Skin of body (tissue), 2 donors: ENCODE results near the gene OSBPL6. TPM values are rescaled to one million over a fixed set of nuclear protein-coding genes. Genes with fewer than 3 reads are reported as not detected.

Experiments
- DNase-seq: peaks from one replicate; lab custom pipeline; 2025; lab: John Stamatoyannopoulos, UW
- total RNA-seq: library from RNA; depleted of rRNA; stranded (reverse); fragments of >200 nt; gene quantifications from one replicate; pipeline ENCODE4 v1.2.3, GENCODE V29; 2014

OSBPL6 gene
- total RNA-seq, 1 donor from 2014 or later = 3.3 TPM

DNA sequence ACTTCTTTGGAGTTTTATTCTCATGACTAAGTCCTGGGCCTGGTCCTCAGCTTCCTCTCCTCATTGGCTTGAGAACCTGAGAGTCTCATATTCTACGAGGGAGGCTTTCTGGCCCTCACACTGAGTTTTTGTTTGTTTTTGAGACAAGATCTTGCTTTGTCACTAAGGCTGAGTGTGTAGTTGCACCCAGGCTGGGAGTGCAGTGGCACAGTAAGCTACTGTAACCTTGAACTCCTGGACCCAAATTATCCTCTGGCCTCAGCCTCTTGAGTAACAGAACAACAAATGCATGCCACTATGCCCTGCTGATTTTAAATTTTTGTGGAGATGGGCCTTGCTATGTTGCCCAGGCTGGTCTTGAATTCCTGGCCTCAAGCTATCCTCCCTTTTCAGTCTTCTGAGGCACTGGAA is 234.1 kb downstream of the OSBPL6 start:
- DNase-seq = no peak

DNA sequence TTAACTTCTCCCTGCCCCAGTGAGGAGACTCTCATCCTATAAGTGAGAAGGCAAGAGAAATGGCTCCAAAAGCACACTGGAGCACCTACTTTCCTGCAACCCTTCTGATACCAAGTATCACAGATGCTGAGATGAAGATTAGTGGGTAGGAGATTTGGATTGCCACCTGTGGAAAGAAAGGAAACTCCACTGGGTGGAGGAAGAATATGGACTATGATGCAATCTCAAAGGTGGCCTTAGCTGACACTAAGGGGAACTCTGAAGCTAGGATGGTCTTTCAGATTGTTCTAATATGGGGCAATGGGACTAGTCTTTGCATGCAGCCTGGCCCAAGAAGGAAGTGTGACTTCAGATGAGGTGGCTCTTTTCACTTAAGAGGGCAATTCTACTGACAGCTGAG is 235.0 kb downstream of the OSBPL6 start:
- no peak for DNase-seq

DNA sequence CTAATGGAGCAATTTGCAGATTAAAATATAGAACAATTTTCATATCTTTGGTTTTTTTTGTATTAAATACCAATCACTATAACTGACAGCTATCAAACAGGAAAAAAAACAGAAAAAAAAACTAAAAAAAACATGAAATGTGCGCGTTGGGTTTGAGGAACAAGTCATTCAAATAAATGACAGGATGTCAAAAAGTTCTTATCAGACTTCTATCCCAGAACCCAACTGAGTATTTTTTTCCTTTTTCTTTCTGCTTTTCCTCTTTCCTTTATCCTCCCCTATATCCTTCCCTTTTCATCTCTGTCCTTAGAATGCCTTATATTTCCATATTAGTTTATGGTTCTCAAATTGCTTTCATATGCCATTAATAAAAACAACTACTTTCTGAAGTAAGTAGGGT is 242.3 kb downstream of the OSBPL6 start:
- no peak for DNase-seq

DNA sequence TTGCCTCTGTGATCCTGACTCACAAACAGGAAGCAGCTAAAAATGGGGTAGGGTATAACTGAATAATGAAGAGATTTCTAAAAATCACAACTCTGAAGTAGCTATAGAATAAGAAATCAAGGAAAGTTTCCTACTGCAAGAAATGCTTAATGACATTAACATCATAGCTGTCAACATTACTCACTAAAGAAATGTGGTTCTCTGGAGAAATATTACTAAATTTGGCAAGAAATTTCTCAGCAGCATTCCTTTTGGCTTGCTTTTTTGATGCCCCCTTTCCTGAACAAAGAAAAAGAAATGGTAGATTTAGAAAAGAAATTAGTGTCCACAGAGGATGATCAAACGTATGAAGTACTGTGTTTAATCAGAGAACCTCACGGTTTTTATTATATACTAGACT is 247.1 kb downstream of the OSBPL6 start:
- DNase-seq = no peak

DNA sequence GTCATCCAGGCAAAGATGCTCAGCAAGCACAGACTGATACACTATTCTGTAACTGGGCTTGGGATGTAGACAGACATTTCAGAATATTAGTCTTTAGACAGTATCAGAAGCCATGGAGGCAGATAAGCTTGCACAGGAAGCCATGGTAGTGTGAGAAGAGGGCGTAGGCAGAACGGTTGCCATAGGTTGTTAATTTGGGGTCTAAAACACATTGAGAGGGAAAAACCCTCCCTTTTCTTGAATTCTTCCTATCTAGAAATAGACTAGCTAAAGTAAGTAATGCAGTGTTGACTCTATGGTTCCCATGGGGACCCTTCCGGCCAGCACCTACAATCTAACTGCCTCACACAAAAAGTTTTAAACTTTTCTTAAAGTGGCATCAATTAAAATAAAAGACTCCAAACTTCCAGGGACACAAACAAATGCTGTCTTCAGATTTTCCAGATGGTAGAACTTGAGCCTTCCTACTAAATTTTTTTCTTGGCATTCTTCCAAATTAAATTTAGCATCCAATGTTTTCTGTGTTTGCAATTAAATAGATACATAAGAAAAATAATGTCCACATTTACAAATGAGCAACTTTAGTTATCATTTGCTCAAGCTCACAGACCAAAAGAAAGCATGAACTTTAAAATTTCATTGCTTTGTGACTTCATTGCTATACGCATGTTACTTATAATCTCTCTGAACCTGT is 254.8 kb downstream of the OSBPL6 start:
- DNase-seq = peak; percentile 15

DNA sequence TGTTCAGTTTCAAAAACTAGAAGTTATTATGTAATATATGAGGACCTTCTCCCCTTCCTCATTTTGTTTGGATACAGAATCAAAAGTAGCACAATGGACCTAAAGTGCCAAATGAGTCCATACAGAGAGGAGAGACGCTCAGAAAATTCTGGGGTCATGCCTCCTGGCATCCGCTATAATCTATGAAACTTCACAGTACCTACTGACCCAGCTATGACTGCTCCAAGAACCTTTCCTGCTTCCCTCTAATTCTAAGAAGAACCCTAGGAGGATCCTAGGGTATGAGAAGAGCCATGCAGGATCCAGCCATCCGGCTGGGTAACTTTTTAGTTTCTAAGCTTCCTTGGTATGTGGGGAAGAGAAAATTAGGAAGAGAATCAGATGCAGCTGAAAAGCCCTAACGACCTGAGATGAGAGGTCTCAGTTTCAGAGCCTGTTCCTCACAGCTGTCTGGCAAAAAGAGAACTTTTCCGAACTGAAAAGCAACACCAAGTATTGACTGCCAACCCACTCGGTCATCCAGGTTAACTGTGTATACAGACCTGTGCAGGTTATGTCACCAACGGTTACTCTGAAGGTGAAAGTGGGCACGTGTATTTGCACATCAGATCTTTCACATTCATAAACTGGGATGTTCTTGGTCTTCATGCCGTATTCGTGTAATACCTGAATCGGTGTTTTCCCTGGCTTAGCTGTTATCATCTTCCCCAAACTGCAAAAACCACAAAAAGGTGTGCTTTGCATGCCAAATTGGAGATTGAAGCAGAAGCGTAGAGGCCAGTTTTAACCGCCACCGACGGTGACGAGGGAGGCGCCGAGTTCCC is 255.6 kb downstream of the OSBPL6 start:
- no peak for DNase-seq

DNA sequence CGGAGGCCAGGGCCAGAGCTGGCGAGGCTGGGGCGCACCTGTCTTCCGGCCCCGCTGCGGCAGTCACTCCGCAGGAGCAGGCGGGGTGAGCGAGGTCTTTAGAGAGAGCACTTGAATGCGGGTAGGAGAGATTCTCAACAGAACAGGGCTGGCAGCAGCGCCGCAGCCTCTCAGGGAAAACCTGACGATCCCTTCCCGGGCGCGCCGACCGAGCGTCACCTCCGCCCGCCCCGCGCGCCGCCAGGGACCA is 256.1 kb downstream of the OSBPL6 start:
- no peak for DNase-seq

DNA sequence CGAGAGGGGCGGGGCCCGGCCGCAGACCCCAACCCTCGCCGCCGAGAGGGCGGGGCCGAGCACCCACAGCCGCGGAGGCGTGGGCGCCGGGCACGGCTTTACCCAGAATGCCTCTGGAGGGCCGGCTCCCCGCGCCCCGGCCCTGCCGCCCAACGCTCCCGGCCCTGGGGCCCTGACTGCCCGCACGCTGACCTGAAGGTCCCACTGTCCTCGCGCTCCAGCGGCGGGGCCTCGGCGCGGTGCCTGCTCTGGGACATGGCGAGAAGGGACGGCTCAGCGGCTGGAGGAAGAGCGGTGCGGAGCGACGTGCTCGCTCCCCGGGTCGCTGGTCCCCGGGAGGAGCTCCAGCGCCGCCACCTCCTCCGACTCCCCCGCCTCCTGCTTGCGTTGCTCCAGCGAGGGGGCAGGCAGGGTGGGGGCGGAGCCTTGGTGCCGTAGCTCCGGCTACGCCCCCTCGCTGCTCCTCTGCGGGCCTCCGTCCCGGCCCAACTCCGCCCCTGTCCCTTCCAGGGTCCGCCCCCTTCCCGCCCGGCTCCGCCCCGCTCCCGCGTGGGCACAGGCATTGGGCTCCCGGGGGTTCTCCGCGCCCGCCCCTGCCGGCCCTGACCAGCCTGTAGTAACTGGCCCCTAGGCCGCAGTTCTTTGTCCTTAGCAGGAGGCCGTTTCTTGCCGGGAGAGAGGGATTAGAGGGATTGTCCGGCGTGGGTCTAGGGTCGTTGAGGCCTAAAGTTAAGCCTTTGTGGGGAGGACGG is 256.6 kb downstream of the OSBPL6 start, which contains the start of the genes PJVK and PRKRA:
Gene PJVK, plus strand, starts transcription at position 605 of the 752 bp plus-strand sequence. CDS start 2,032 bp downstream, outside the sequence.
Gene PRKRA, minus strand, starts transcription at position 402 of the 752 bp plus-strand sequence. Its CDS starts 145 bp downstream, at position 257.
- DNase-seq = peak; percentile 98

DNA sequence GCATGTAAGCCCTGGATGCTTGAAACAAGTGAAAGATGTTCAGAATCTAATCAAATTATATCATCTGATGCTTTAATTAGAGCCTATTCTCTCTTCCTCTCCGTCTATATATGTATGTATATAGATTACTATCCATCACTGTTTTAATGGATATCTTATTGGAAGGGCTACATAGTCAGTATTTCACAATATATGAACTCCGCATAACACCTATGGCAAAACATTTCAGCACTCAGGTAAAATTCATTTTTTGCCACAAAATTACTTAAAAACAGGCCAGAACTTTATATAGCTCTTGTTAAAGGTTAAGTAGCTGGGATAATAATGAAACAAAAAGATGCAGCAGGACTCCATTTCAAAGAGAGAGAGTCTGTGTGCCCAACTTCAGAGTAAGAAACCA is 258.0 kb downstream of the OSBPL6 start:
- no peak for DNase-seq

Other genes with a start within 250 kb of the OSBPL6 start
- 0.39 TPM for gene PDE11A, start 121.7 kb upstream of the OSBPL6 start, total RNA-seq
- 11.3 TPM for gene RBM45, start 82.1 kb upstream of the OSBPL6 start, total RNA-seq